Adrenal gland (tissue), 12 donors: Measurements from ENCODE around the gene GPHN. TPM values are rescaled to one million over a fixed set of nuclear protein-coding genes. Genes with fewer than 3 reads are reported as not detected.

ENCODE experiments used
- DNase-seq, 7 donors: peaks; one replicate each; pipeline ENCODE4 v3.0.0-alpha.2; 2019 to 2020
- H3K27ac ChIP-seq, 5 donors: fragments of 200-600 bp; sonication (generic) in 4 of 5; 1 replicate in 3 of 5; 2 replicates in 2 of 5; pipeline versions ENCODE4 v1.5.1 to v1.8.0; 2016 to 2020; ENCODE audit warnings: mild to moderate bottlenecking in 1 of 5
- H3K27me3 ChIP-seq: fragments of 200-600 bp; 2 replicates; pipeline ENCODE4 v1.8.0; 2021
- H3K36me3 ChIP-seq, 2 donors: fragments of 200-600 bp; replicated peaks in 1 of 2; 1 replicate in 1 of 2; 2 replicates in 1 of 2; pipeline versions ENCODE4 v1.5.1 to v1.8.0; 2018 to 2022
- H3K4me1 ChIP-seq, 2 donors: fragments of 200-600 bp; replicated peaks in 1 of 2; 1 replicate in 1 of 2; 2 replicates in 1 of 2; pipeline versions ENCODE4 v1.5.1 to v1.8.0; 2018 to 2021
- H3K4me3 ChIP-seq, 4 donors: fragments of 200-600 bp; sonication (generic) in 3 of 4; one replicate each; pipeline ENCODE4 v1.5.1; 2016 to 2018
- H3K9me3 ChIP-seq, 3 donors: fragments of 200-600 bp; sonication (generic) in 1 of 3; replicated peaks in 1 of 3; 1 replicate in 2 of 3; 2 replicates in 1 of 3; pipeline versions ENCODE4 v1.5.1 to v1.8.0; 2016 to 2021
- POLR2A ChIP-seq, 2 donors: fragments of 450-650 bp; IDR thresholded peaks; one replicate each; pipeline ENCODE4 v1.6.1; 2017; ENCODE audit warnings: antibody characterized with exemption in 2 of 2, mild to moderate bottlenecking in 2 of 2, moderate library complexity in 1 of 2
- WGBS, 4 donors: extraction: QIAGEN DNeasy Blood & Tissue Kit in 2 of 4; methylation state at CpG; one replicate each; pipeline versions ENCODE4 v1.1.5 to v1.1.7; 2013 to 2017; 5-methylcytosine and 5-hydroxymethylcytosine counted together
- intact Hi-C, 2 donors: fragments of 100-400 bp; cut with DNase I; formaldehyde crosslinking; loops; one replicate each; pipeline versions ENCODE4 v1.14.1 to v1.15.0; 2022 to 2023
- polyA plus RNA-seq, 3 donors: library from polyadenylated mRNA; stranded (reverse); fragments of 200-250 nt in 2 of 3; fragments of 350-450 nt in 1 of 3; fragmentation: Illumina TruSeq in 1 of 3; extraction: RNeasy Lipid Tissue Mini Kit (QIAGEN cat#74804) in 1 of 3; gene quantifications; one replicate each; pipeline ENCODE4 v1.2.3, GENCODE V29; 2013 to 2014
- total RNA-seq, 9 donors: library from RNA; depleted of rRNA in 4 of 9; stranded (reverse); fragments of >200 nt in 4 of 9; fragments of 120-200 nt in 1 of 9; fragmentation: NEBNext Ultra II Directional in 1 of 9; extraction: Animal tissue kit (Norgen Biotek cat#: 25700) in 1 of 9; gene quantifications; one replicate each; pipeline versions ENCODE4 v1.1.0 to v1.2.4, GENCODE V29; 2013 to 2023
- TF ChIP-seq, protein P1 (sequence below), 6 experiments: fragments of 450-650 bp in 4 of 6; fragments of 200-600 bp in 2 of 6; sonication (generic) in 1 of 6; IDR thresholded peaks; 1 replicate in 5 of 6; 2 replicates in 1 of 6; pipeline versions ENCODE4 v1.5.1 to v1.8.0; 2016 to 2021; ENCODE audit warnings: antibody characterized with exemption in 6 of 6, mild to moderate bottlenecking in 2 of 6, moderate library complexity in 1 of 6
- donor health status: healthy with polysubstance abuse.
- donor health status: Bipolar disorder and iron deficiency.
- donor health status: DM: yes; HTN: yes; CAD: no.
- donor health status: DM: no; HTN: no; CAD: no.
- donor health status: DM: no; HTN: no; CAD: no.
- donor health status: DM: yes; HTN: yes; CAD: no.

Gene GPHN
- total and polyA plus RNA-seq, 12 donors = 12.5 to 41.0 (median 24.0) TPM

DNA sequence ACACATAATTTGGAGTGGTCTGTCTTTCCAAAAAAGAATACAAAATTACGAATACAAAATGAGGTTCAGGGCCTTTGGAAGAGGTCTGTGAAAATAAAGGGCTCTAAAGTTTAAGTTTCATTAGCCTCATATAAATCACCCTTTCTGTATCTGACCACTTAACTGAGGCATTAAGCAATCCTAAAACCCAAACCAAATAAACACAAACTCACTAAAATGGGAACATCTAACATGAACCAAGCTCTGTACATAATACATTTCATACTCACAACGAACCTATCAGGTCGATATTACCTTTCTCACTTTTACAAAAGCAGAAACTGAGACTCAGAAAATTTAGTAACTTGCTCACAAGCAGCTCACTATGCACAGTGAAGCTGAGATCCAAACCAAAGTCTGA, 22.9 kb upstream of the GPHN start:
- H3K4me3 ChIP-seq = no peak overlapping the region
- no peaks in the 10 kb centered on the region for H3K36me3 ChIP-seq
- TF ChIP-seq, protein P1, sequence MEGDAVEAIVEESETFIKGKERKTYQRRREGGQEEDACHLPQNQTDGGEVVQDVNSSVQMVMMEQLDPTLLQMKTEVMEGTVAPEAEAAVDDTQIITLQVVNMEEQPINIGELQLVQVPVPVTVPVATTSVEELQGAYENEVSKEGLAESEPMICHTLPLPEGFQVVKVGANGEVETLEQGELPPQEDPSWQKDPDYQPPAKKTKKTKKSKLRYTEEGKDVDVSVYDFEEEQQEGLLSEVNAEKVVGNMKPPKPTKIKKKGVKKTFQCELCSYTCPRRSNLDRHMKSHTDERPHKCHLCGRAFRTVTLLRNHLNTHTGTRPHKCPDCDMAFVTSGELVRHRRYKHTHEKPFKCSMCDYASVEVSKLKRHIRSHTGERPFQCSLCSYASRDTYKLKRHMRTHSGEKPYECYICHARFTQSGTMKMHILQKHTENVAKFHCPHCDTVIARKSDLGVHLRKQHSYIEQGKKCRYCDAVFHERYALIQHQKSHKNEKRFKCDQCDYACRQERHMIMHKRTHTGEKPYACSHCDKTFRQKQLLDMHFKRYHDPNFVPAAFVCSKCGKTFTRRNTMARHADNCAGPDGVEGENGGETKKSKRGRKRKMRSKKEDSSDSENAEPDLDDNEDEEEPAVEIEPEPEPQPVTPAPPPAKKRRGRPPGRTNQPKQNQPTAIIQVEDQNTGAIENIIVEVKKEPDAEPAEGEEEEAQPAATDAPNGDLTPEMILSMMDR (IDR thresholded peaks at IDR 0.05) = no peak
- TF ChIP-seq POLR2A (IDR thresholded peaks at IDR 0.05) = no peak
- intact Hi-C loops = no loop called here
- no peak overlapping the region for H3K27ac ChIP-seq
- no peak for DNase-seq
- no peaks in the 10 kb centered on the region for H3K27me3 ChIP-seq
- peaks cover 0 to 13% of the 10 kb centered on the region in 2 donors for H3K4me1 ChIP-seq
- no peaks in the 10 kb centered on the region for H3K9me3 ChIP-seq
- 69 to 89% (median 86%) methylated on average over 3 of the region's 3 CpGs for WGBS, 4 donors

GRCh38 chr14:66485910-66486421, 22.0 kb upstream of the GPHN start, which contains the start of gene CCDC196:
CCDC196 (plus strand) TSS chr14:66486371; CDS start chr14:66486503, 132 bp downstream.
- H3K36me3 ChIP-seq = no peaks in the 10 kb centered on the region
- H3K27me3 ChIP-seq = no peaks in the 10 kb centered on the region
- no peak within 1 kb of the TSS for H3K4me3 ChIP-seq
- peaks cover 0 to 13% of the 10 kb centered on the region in 2 donors for H3K4me1 ChIP-seq
- 80 to 93% (median 89%) methylated on average over 2 of the region's 2 CpGs for WGBS, 4 donors
- H3K9me3 ChIP-seq = no peaks in the 10 kb centered on the region
- TF ChIP-seq POLR2A (IDR thresholded peaks at IDR 0.05) = no peak
- TF ChIP-seq, protein P1 (IDR thresholded peaks at IDR 0.05) = no peak
- no peak for DNase-seq
- intact Hi-C loops = no loop called here
- no peak within 1 kb of the TSS for H3K27ac ChIP-seq

GRCh38 chr14:66487164-66487563, 20.8 kb upstream of the GPHN start:
- 74 to 77% (median 75%) methylated on average over 2 of the region's 2 CpGs for WGBS, 4 donors
- TF ChIP-seq, protein P1 (IDR thresholded peaks at IDR 0.05) = no peak
- TF ChIP-seq POLR2A (IDR thresholded peaks at IDR 0.05) = no peak
- peaks cover 0 to 13% of the 10 kb centered on the region in 2 donors for H3K4me1 ChIP-seq
- no peak for DNase-seq
- H3K27ac ChIP-seq = no peak overlapping the region
- no peak overlapping the region for H3K4me3 ChIP-seq
- no peaks in the 10 kb centered on the region for H3K36me3 ChIP-seq
- no peaks in the 10 kb centered on the region for H3K27me3 ChIP-seq
- H3K9me3 ChIP-seq = no peaks in the 10 kb centered on the region
- intact Hi-C loops = no loop called here

GRCh38 chr14:66490143-66491111, 17.5 kb upstream of the GPHN start:
- Histone ChIP-seq H3K27ac (no peak overlapping the region), H3K36me3 (no peaks in the 10 kb centered on the region), H3K4me1 (no peaks in the 10 kb centered on the region), H3K27me3 (no peaks in the 10 kb centered on the region), H3K4me3 (no peak overlapping the region), H3K9me3 (no peaks in the 10 kb centered on the region)
- no peak for DNase-seq
- no peak for TF ChIP-seq POLR2A (IDR thresholded peaks at IDR 0.05)
- TF ChIP-seq, protein P1 (IDR thresholded peaks at IDR 0.05) = no peak
- WGBS, 4 donors = 63 to 71% (median 69%) methylated on average over 3 of the region's 3 CpGs
- intact Hi-C loops = no loop called here
